Amygdala (tissue), 56 donors: ENCODE measurements around the gene CEP170B.

ENCODE experiments used
- DNase-seq, 56 donors: peaks; one replicate each; lab custom pipeline; 2025; lab: John Stamatoyannopoulos, UW

The CEP170B gene

GRCh38 chr14:104927901-104928300 lies 62.8 kb downstream of the CEP170B start:
- no peak for DNase-seq

- no peak for DNase-seq
Observed at GRCh38 chr14:104928391-104929133, 63.5 kb downstream of the CEP170B start.

DNA sequence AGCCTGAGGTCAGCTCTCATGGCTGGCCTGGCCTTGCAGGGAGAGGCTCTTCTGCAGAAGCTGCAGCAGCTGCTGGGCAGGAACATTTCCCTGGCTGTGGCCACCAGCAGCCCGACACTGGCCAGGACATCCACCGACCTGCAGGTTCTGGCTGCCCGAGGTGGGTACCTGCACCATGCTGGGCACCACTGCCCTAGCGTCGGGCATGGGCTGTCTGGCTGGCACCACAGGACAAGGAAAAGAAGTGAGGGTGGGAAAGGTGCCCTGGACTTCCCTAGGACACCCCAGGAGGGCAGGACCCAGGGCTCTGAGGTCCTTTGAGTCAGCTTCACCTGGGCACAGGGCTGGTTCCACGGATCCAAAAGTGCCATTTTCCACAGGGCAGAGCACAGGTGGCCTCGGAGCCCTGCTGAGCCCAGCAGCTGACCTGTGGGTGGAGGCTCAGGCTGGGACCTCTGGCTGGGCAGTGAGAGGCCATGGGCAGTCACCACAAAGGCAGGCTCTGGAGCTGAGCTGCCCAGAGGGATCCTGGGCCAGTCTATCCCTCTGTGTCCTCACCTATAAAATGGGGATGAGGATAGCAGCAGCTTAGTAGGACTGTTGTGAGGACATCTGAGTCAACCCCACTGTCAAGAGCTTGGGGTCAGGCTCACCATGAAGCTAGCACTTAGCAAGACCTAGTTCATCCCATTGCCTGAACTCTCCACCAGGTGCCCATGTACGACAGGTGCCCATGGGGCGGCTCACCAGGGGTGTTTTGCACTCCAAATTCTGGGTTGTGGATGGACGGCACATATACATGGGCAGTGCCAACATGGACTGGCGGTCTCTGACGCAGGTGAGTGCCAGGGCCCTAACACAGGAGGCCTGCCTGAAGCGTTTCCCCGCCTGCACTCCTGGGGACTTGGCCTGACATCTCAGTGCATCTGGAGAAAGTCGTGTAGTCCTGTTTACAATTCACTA lies 64.5 kb downstream of the CEP170B start:
- no peak for DNase-seq

DNA sequence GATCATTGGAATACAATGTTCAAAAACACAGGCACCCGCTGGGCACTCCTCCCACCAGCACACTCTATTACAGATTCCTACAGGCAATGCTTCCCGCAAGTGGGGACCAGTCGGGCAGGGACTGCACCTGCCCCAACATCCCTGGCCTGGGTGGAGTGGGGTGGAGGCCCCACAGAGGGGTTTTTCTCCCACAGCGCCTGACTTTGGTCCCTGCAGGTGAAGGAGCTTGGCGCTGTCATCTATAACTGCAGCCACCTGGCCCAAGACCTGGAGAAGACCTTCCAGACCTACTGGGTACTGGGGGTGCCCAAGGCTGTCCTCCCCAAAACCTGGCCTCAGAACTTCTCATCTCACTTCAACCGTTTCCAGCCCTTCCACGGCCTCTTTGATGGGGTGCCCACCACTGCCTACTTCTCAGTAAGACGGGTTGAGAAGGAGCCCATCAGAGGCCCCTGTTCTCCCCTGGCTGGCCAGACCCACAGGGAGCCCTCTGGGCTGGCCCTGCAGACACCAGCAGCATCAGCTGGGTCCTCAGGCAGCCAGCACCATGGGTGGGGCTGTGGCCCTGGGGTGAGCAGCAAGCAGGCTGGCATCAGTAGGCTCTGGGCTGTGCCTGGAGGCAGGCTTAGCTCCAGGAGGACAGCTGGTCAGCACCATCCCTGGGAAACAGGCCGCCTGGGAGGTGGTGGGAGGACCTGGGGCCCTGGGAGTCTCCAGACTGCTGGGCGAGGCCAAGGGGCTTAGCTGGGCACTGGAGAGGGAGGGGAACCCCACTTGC lies 65.6 kb downstream of the CEP170B start:
- no peak for DNase-seq

- DNase-seq: no peak
Observed at GRCh38 chr14:104931304-104931770, 66.3 kb downstream of the CEP170B start.

GRCh38 chr14:104931771-104932675 lies 67.0 kb downstream of the CEP170B start:
- DNase-seq: no peak

DNA sequence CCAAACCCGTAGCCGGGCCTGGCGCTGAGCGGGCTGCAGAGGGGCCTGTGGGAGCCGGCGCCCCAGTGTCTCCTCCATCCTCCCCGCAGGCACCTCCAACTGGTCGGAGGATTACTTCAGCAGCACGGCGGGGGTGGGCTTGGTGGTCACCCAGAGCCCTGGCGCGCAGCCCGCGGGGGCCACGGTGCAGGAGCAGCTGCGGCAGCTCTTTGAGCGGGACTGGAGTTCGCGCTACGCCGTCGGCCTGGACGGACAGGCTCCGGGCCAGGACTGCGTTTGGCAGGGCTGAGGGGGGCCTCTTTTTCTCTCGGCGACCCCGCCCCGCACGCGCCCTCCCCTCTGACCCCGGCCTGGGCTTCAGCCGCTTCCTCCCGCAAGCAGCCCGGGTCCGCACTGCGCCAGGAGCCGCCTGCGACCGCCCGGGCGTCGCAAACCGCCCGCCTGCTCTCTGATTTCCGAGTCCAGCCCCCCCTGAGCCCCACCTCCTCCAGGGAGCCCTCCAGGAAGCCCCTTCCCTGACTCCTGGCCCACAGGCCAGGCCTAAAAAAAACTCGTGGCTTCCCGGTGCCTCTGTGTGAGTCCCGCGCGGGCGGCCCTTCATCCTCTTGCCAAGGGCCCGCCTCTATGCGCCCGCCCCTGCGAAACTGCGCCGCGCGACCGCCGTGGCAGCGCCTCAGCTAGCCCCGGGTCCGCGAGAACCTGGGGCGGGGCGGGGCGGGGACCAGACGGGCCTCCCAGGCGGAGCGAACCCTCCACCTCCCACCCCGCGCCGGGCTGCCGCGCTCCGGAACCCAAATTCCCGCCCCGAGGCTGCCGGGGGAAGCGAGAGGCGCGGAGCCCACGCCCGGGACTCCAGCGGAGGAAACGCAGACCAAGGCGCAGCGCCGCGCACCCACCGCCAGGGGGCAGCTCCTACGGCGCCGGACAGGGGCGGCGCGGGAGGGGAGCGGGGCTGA lies 67.9 kb downstream of the CEP170B start:
- peak in 42 of 56 donors; percentile 8 to 86 (median 55) for DNase-seq

DNA sequence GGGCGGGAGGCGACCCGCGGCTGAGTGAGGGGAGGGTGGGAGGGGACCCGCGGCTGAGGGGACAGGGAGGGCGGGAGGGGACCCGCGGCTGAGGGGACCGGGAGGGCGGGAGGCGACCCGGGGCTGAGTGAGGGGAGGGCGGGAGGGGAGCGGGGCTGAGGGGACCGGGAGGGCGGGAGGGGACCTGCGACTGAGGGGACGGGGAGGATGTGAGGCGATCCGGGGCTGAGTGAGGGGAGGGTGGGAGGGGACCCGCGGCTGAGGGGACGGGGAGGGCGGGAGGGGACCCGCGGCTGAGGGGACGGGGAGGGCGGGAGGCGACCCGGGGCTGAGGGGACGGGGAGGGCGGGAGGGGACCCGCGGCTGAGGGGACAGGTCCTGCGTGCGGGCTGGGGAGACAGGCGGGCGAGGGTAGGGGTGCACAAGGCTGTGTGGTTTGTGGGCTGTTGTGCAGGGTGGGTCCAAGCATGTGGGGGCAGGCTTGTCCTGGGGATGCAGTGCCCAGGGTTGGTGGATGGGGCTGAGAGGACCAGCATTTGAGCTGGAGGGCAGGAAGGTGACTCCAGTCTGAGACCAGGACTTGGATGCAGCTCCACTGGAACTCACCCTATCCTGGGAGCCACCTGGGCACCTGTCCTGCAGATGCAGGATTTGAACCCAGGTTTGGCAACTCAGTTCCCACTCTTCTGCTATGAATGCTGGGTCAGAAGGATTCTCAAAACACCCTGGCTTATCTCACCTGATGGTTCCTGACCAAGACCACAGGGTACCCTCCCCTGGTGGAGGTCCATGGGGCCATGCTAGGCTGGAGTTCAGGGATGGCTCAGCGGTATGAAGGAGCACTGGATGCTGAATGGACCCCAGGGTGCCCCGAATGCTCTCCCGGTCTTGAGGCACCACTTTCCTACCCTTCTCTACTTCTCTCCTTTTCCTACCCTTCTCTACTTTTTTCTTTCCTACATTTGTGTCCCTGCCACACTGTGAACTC lies 69.0 kb downstream of the CEP170B start:
- DNase-seq: peak in 1 of 56 donors; percentile 75

DNA sequence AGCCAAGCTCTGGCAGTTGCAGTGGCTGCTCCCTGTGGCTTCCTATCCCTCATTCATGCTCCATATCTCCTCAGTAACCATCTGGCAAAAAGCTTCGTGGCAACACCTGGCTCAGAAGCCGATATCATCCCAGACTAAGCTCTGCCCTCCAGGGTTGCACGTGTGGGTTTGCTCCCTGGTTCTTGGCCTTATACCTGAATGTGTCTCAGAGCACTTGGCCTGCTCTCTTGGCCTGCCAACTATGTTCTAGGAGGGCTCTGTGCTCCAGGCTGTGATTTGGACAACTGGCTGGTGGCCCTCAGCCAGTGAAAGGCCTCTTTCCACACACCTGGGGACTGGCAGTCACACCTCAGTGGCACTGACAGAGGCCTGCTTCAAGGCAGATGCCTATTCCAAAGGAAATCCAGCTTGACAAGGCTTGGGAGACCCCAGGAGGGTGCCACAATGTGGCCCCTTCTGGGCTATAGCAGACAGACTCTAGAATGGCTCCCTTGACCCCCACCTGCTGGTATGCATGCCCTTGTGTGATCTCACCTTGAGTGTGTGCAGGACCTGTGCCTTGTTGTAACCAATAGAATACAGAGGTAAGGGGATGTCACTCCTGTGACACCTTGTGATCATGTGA lies 70.1 kb downstream of the CEP170B start:
- DNase-seq: no peak

GRCh38 chr14:104935955-104936354 lies 70.9 kb downstream of the CEP170B start:
- DNase-seq: no peak

GRCh38 chr14:104936361-104937155 lies 71.5 kb downstream of the CEP170B start:
- no peak for DNase-seq

DNA sequence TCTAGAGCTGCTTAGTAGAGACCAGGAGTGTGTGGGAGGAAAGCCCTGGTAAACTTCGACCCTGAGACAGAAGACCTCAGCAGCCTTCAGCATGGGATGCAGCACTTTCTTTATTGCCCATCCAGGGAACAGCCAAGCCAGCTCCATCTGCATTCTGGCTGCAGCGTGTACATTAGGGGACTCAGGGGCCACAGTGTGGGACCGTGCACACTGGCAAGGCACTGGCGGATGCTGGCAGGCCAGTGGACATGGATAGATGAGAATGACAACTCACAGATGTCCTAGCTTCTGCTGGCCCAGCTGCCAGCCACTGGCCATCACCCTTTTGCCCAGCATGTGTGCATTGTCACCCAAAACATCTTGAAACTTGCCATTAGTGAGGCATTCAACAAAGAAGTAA lies 72.1 kb downstream of the CEP170B start:
- no peak for DNase-seq

- no peak for DNase-seq
Observed at GRCh38 chr14:104937694-104938365, 72.8 kb downstream of the CEP170B start.

- DNase-seq: no peak
Observed at GRCh38 chr14:104938436-104938835, 73.4 kb downstream of the CEP170B start.

DNA sequence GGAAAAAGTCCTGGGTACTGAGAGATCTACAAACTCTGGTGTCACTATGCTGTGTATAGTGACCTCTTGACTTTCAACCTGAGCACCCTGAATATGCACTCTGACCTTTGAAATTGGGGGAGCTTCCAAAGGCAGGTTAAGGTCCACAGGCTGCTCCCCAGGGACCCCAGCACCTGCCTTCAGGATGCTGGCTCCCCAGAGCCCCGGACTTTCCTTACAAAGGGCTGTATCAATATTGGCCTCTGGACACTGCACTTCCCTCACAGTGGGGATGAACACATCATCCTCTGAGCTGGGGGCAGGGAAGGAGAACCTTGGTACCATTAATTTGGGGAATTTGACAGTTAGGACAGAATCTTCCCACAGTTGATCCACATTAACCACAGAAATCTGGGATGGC lies 73.9 kb downstream of the CEP170B start:
- no peak for DNase-seq
